HEK293 (cell line): ENCODE results near the gene MARK3.

Experiments used
- CTCF ChIA-PET: fragments of 350-600 bp; formaldehyde crosslinking; extraction: SDS; loops from one replicate; lab custom pipeline; 2021; ENCODE audit warnings: antibody characterized with exemption; lab: Yijun Ruan, JAX
- POLR2A ChIA-PET: fragments of 300-600 bp; formaldehyde crosslinking; extraction: SDS; loops from one replicate; lab custom pipeline; 2020; ENCODE audit warnings: antibody characterized with exemption, inconsistent platforms; lab: Yijun Ruan, JAX
- H3K27ac ChIP-seq: fragments of 200-500 bp; sonication (Bioruptor generic); 2 replicates; pipeline ENCODE4 v1.5.1; 2014; ENCODE audit warnings: low read depth, low read length, control low read depth, inconsistent platforms; ENCODE audit errors: extremely low read depth
- H3K36me3 ChIP-seq, 2 experiments: fragments of 200-500 bp in 1 of 2; sonication (Bioruptor generic) in 1 of 2; 1 replicate in 1 of 2; 2 replicates in 1 of 2; pipeline ENCODE4 v1.5.1; 2014 to 2017; ENCODE audit warnings: inconsistent platforms in 2 of 2, low read length in 2 of 2; ENCODE audit not compliant: control insufficient read depth in 2 of 2, insufficient read depth in 1 of 2
- H3K4me1 ChIP-seq: fragments of 200-500 bp; sonication (Bioruptor generic); 2 replicates; pipeline ENCODE4 v1.5.1; 2014; ENCODE audit warnings: mild to moderate bottlenecking, low read length, inconsistent platforms; ENCODE audit not compliant: control insufficient read depth, insufficient read depth
- H3K4me3 ChIP-seq: 2 replicates; pipeline ENCODE4 v1.5.1; 2011; ENCODE audit warnings: low read depth, mild to moderate bottlenecking, control low read depth, low read length, moderate library complexity
- H3K9me3 ChIP-seq: fragments of 200-500 bp; sonication (Bioruptor generic); 2 replicates; pipeline ENCODE4 v1.5.1; 2014; ENCODE audit warnings: low read depth, low read length, inconsistent platforms; ENCODE audit not compliant: control insufficient read depth, insufficient read depth
- GLI4 ChIP-seq: fragments of 450-650 bp; formaldehyde crosslinking; IDR thresholded peaks from 2 replicates; pipeline ENCODE4 v1.5.1; 2016; ENCODE audit warnings: missing biosample characterization, missing genetic modification characterization
- KLF7 ChIP-seq: fragments of 450-650 bp; formaldehyde crosslinking; IDR thresholded peaks from 2 replicates; pipeline ENCODE4 v1.5.1; 2016; ENCODE audit warnings: missing biosample characterization, missing genetic modification characterization, borderline replicate concordance
- SETDB1 ChIP-seq: IDR thresholded peaks from one replicate; pipeline ENCODE4 v1.6.1; 2017; ENCODE audit warnings: mild to moderate bottlenecking, low read length, moderate library complexity, mixed read lengths; ENCODE audit not compliant: insufficient read length
- ZNF114 ChIP-seq: fragments of 450-650 bp; formaldehyde crosslinking; IDR thresholded peaks from 2 replicates; pipeline ENCODE4 v1.5.0; 2017; ENCODE audit warnings: missing biosample characterization, missing genetic modification characterization
- ZNF121 ChIP-seq: fragments of 450-650 bp; formaldehyde crosslinking; IDR thresholded peaks from 2 replicates; pipeline ENCODE4 v1.5.1; 2016; ENCODE audit warnings: missing biosample characterization, missing genetic modification characterization
- ZNF155 ChIP-seq: fragments of 450-650 bp; formaldehyde crosslinking; IDR thresholded peaks from 2 replicates; pipeline ENCODE4 v1.5.1; 2016; ENCODE audit warnings: missing biosample characterization, missing genetic modification characterization
- ZNF184 ChIP-seq: fragments of 450-650 bp; IDR thresholded peaks from 2 replicates; pipeline ENCODE4 v1.5.1; 2018; ENCODE audit warnings: missing biosample characterization, mild to moderate bottlenecking, missing genetic modification characterization
- ZNF211 ChIP-seq: fragments of 450-650 bp; formaldehyde crosslinking; IDR thresholded peaks from 2 replicates; pipeline ENCODE4 v1.5.1; 2016; ENCODE audit warnings: low read depth, missing biosample characterization, missing genetic modification characterization
- ZNF266 ChIP-seq: fragments of 450-650 bp; formaldehyde crosslinking; IDR thresholded peaks from 2 replicates; pipeline ENCODE4 v1.5.1; 2016; ENCODE audit warnings: missing biosample characterization, missing genetic modification characterization, low read depth
- ZNF324 ChIP-seq: fragments of 450-650 bp; formaldehyde crosslinking; IDR thresholded peaks from 2 replicates; pipeline ENCODE4 v1.5.1; 2016; ENCODE audit warnings: missing biosample characterization, missing genetic modification characterization
- ZNF37A ChIP-seq: fragments of 450-650 bp; IDR thresholded peaks from 2 replicates; pipeline ENCODE4 v1.5.1; 2018; ENCODE audit warnings: missing biosample characterization, missing genetic modification characterization
- ZNF521 ChIP-seq: fragments of 450-650 bp; formaldehyde crosslinking; IDR thresholded peaks from 2 replicates; pipeline ENCODE4 v1.5.1; 2017; ENCODE audit warnings: missing biosample characterization, mild to moderate bottlenecking, missing genetic modification characterization
- ZNF529 ChIP-seq: fragments of 450-650 bp; formaldehyde crosslinking; IDR thresholded peaks from 2 replicates; pipeline ENCODE4 v1.5.1; 2017; ENCODE audit warnings: missing genetic modification characterization, missing biosample characterization; ENCODE audit not compliant: insufficient replicate concordance
- ZNF555 ChIP-seq: fragments of 450-650 bp; formaldehyde crosslinking; conservative IDR thresholded peaks from 2 replicates; pipeline ENCODE4 v1.5.1; 2017; ENCODE audit warnings: missing biosample characterization, mild to moderate bottlenecking, missing genetic modification characterization, inconsistent platforms
- ZNF621 ChIP-seq: fragments of 450-650 bp; formaldehyde crosslinking; IDR thresholded peaks from 2 replicates; pipeline ENCODE4 v1.5.1; 2017; ENCODE audit warnings: missing biosample characterization, missing genetic modification characterization
- ZNF624 ChIP-seq: fragments of 450-650 bp; formaldehyde crosslinking; IDR thresholded peaks from 2 replicates; pipeline ENCODE4 v1.5.1; 2017; ENCODE audit warnings: missing biosample characterization, missing genetic modification characterization
- ZNF626 ChIP-seq: fragments of 450-650 bp; sonication (Bioruptor Pico); formaldehyde crosslinking; IDR thresholded peaks from 2 replicates; pipeline ENCODE4 v1.5.1; 2018; ENCODE audit warnings: missing biosample characterization, missing genetic modification characterization, inconsistent platforms
- ZNF629 ChIP-seq: fragments of 450-650 bp; formaldehyde crosslinking; IDR thresholded peaks from 2 replicates; pipeline ENCODE4 v1.5.1; 2017; ENCODE audit warnings: missing biosample characterization, missing genetic modification characterization
- ZNF664 ChIP-seq: fragments of 450-650 bp; formaldehyde crosslinking; IDR thresholded peaks from 2 replicates; pipeline ENCODE4 v1.5.1; 2016; ENCODE audit warnings: missing biosample characterization, missing genetic modification characterization
- ZNF677 ChIP-seq: fragments of 450-650 bp; IDR thresholded peaks from 2 replicates; pipeline ENCODE4 v1.5.0; 2018; ENCODE audit warnings: missing biosample characterization, mild to moderate bottlenecking, missing genetic modification characterization, moderate library complexity
- ZNF777 ChIP-seq: fragments of 450-650 bp; formaldehyde crosslinking; IDR thresholded peaks from 2 replicates; pipeline ENCODE4 v1.5.1; 2017; ENCODE audit warnings: missing biosample characterization, missing genetic modification characterization, borderline replicate concordance
- ZNF791 ChIP-seq: fragments of 450-650 bp; formaldehyde crosslinking; IDR thresholded peaks from 2 replicates; pipeline ENCODE4 v1.5.1; 2016; ENCODE audit warnings: missing biosample characterization, missing genetic modification characterization
- TF ChIP-seq, protein P1 (sequence below): fragments of 450-650 bp; formaldehyde crosslinking; IDR thresholded peaks from 2 replicates; pipeline ENCODE4 v1.5.1; 2016; ENCODE audit warnings: missing biosample characterization, missing genetic modification characterization
- TF ChIP-seq, protein P2 (sequence below): fragments of 450-650 bp; formaldehyde crosslinking; IDR thresholded peaks from 2 replicates; pipeline ENCODE4 v1.5.1; 2016; ENCODE audit warnings: missing biosample characterization, missing genetic modification characterization
- TF ChIP-seq, protein P3 (sequence below): fragments of 450-650 bp; formaldehyde crosslinking; IDR thresholded peaks from 2 replicates; pipeline ENCODE4 v1.5.1; 2016; ENCODE audit warnings: missing biosample characterization, missing genetic modification characterization
- TF ChIP-seq, protein P4 (sequence below): IDR thresholded peaks from 2 replicates; pipeline ENCODE4 v1.6.1; 2011; ENCODE audit warnings: mild to moderate bottlenecking, low read depth, low read length, borderline replicate concordance
- TF ChIP-seq, protein P5 (sequence below): fragments of 450-650 bp; formaldehyde crosslinking; IDR thresholded peaks from 2 replicates; pipeline ENCODE4 v1.5.1; 2016; ENCODE audit warnings: missing biosample characterization, missing genetic modification characterization, borderline replicate concordance

The MARK3 gene

DNA sequence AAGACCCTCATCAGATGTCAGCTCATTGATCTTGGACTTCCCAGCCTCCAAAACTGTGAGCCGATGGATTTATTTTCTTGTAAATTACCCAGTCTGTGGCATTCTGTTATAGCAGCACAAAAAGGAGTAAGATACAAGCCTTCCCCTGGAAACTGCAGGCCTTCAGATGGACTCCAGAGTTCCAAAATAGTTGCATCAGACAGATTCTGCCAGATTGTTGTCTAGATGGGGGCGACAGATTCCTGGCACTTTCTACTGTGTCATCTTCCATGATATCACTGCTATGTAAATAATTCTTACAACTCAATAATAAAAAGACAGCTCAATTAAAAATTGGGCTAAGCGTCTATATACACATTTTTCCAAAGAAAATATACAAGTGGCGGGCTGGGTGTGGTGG is 17.2 kb upstream of the MARK3 start:
- CTCF ChIA-PET = interaction anchor here (1.6 to 3.1 kb wide), 2 partner anchors 13 to 23 kb away, joined by 4 to 12 read pairs; no protein-coding TSS in a partner anchor
- H3K9me3 ChIP-seq = no peaks in the 10 kb centered on the region
- H3K4me1 ChIP-seq = no peaks in the 10 kb centered on the region
- POLR2A ChIA-PET = interaction anchor here (0.6 kb wide), 1 partner anchor 23 kb away, joined by 3 read pairs; no protein-coding TSS in a partner anchor
- no peak overlapping the region for H3K4me3 ChIP-seq
- no peaks in the 10 kb centered on the region for H3K36me3 ChIP-seq
- H3K27ac ChIP-seq = no peak overlapping the region
- TF ChIP-seq ZNF37A (tag by site-specific recombination) = no peak
- TF ChIP-seq ZNF624 (tag by site-specific recombination) = no peak
- no peak for TF ChIP-seq ZNF155 (tag by site-specific recombination)
- no peak for TF ChIP-seq SETDB1
- TF ChIP-seq ZNF626 = no peak
- TF ChIP-seq, protein P1, sequence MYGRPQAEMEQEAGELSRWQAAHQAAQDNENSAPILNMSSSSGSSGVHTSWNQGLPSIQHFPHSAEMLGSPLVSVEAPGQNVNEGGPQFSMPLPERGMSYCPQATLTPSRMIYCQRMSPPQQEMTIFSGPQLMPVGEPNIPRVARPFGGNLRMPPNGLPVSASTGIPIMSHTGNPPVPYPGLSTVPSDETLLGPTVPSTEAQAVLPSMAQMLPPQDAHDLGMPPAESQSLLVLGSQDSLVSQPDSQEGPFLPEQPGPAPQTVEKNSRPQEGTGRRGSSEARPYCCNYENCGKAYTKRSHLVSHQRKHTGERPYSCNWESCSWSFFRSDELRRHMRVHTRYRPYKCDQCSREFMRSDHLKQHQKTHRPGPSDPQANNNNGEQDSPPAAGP = no peak
- no peak for TF ChIP-seq ZNF777
- TF ChIP-seq, protein P2, sequence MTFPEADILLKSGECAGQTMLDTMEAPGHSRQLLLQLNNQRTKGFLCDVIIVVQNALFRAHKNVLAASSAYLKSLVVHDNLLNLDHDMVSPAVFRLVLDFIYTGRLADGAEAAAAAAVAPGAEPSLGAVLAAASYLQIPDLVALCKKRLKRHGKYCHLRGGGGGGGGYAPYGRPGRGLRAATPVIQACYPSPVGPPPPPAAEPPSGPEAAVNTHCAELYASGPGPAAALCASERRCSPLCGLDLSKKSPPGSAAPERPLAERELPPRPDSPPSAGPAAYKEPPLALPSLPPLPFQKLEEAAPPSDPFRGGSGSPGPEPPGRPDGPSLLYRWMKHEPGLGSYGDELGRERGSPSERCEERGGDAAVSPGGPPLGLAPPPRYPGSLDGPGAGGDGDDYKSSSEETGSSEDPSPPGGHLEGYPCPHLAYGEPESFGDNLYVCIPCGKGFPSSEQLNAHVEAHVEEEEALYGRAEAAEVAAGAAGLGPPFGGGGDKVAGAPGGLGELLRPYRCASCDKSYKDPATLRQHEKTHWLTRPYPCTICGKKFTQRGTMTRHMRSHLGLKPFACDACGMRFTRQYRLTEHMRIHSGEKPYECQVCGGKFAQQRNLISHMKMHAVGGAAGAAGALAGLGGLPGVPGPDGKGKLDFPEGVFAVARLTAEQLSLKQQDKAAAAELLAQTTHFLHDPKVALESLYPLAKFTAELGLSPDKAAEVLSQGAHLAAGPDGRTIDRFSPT (tag by site-specific recombination) = no peak
- no peak for TF ChIP-seq KLF7 (tag by site-specific recombination)
- TF ChIP-seq ZNF521 (tag by site-specific recombination) = no peak
- TF ChIP-seq GLI4 (tag by site-specific recombination) = no peak
- TF ChIP-seq ZNF324 (tag by site-specific recombination) = no peak
- TF ChIP-seq ZNF121 (tag by site-specific recombination) = no peak
- TF ChIP-seq, protein P3, sequence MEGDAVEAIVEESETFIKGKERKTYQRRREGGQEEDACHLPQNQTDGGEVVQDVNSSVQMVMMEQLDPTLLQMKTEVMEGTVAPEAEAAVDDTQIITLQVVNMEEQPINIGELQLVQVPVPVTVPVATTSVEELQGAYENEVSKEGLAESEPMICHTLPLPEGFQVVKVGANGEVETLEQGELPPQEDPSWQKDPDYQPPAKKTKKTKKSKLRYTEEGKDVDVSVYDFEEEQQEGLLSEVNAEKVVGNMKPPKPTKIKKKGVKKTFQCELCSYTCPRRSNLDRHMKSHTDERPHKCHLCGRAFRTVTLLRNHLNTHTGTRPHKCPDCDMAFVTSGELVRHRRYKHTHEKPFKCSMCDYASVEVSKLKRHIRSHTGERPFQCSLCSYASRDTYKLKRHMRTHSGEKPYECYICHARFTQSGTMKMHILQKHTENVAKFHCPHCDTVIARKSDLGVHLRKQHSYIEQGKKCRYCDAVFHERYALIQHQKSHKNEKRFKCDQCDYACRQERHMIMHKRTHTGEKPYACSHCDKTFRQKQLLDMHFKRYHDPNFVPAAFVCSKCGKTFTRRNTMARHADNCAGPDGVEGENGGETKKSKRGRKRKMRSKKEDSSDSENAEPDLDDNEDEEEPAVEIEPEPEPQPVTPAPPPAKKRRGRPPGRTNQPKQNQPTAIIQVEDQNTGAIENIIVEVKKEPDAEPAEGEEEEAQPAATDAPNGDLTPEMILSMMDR (tag by site-specific recombination) = no peak
- TF ChIP-seq ZNF664 (tag by site-specific recombination) = no peak
- TF ChIP-seq ZNF114 (tag by site-specific recombination) = no peak
- TF ChIP-seq ZNF677 (tag by site-specific recombination) = no peak
- TF ChIP-seq ZNF184 = no peak

DNA sequence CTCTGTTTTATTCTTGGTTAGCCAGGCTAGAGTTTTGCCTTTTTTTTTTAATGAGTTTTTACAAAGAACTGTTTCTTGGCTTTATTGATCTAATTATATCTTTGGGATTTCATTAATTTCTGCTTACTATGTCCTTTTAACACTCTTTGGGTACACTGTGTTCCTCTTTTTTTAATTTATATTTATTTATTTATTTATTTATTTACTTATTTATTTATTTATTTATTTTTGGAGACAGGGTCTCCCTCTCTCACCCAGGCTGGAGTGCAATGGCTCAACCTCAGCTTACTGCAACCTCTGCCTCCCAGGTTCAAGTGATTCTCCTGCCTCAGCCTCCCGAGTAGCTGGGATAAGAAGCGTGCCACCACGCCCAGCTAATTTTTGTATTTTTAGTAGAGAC is 15.1 kb upstream of the MARK3 start:
- no peak overlapping the region for H3K27ac ChIP-seq
- H3K9me3 ChIP-seq = no peaks in the 10 kb centered on the region
- no peak overlapping the region for H3K4me3 ChIP-seq
- H3K36me3 ChIP-seq = no peaks in the 10 kb centered on the region
- H3K4me1 ChIP-seq = no peaks in the 10 kb centered on the region
- ChIA-PET POLR2A (interaction anchor here (0.7 kb wide), 1 partner anchor 8 kb away, joined by 4 read pairs; no protein-coding TSS in a partner anchor), CTCF (interaction anchor here (0.7 to 1.5 kb wide), 2 partner anchors 20 to 28 kb away, joined by 4 read pairs; no protein-coding TSS in a partner anchor)
- TF ChIP-seq ZNF629 (tag by site-specific recombination) (peak; percentile 40; the same call in 1 of the 2 replicates), ZNF529 (tag by site-specific recombination) (peak; percentile 38), ZNF555 (tag by site-specific recombination) (peak; percentile 89), ZNF791 (0 out of 2 replicates have a peak, but pooled peaks have one; percentile 57), ZNF266 (tag by site-specific recombination) (peak; percentile 79), ZNF211 (tag by site-specific recombination) (no peak), ZNF621 (no peak)
- TF ChIP-seq, protein P2 (tag by site-specific recombination) = no peak
- TF ChIP-seq, protein P4, sequence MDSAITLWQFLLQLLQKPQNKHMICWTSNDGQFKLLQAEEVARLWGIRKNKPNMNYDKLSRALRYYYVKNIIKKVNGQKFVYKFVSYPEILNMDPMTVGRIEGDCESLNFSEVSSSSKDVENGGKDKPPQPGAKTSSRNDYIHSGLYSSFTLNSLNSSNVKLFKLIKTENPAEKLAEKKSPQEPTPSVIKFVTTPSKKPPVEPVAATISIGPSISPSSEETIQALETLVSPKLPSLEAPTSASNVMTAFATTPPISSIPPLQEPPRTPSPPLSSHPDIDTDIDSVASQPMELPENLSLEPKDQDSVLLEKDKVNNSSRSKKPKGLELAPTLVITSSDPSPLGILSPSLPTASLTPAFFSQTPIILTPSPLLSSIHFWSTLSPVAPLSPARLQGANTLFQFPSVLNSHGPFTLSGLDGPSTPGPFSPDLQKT = no peak
- TF ChIP-seq, protein P5, sequence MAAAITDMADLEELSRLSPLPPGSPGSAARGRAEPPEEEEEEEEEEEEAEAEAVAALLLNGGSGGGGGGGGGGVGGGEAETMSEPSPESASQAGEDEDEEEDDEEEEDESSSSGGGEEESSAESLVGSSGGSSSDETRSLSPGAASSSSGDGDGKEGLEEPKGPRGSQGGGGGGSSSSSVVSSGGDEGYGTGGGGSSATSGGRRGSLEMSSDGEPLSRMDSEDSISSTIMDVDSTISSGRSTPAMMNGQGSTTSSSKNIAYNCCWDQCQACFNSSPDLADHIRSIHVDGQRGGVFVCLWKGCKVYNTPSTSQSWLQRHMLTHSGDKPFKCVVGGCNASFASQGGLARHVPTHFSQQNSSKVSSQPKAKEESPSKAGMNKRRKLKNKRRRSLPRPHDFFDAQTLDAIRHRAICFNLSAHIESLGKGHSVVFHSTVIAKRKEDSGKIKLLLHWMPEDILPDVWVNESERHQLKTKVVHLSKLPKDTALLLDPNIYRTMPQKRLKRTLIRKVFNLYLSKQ = 0 out of 2 replicates have a peak, but pooled peaks have one; percentile 51
